MG63 (cell line): ENCODE data around the gene AUH. TPM values are rescaled to one million over a fixed set of nuclear protein-coding genes. Genes with fewer than 3 reads are reported as not detected.

Source experiments
- DNase-seq: peaks from one replicate; pipeline ENCODE4 v3.0.0-alpha.2; 2020
- H3K27me3 ChIP-seq: fragments of 250-450 bp; sonication (Bioruptor Pico); 2 replicates; pipeline ENCODE4 v1.5.1; 2020; ENCODE audit warnings: mild to moderate bottlenecking, moderate library complexity
- H3K36me3 ChIP-seq: fragments of 250-450 bp; sonication (Bioruptor Pico); 2 replicates; pipeline ENCODE4 v1.5.1; 2020; ENCODE audit warnings: mild to moderate bottlenecking, moderate library complexity
- H3K4me3 ChIP-seq: fragments of 250-450 bp; sonication (Bioruptor Pico); 2 replicates; pipeline ENCODE4 v1.5.1; 2020; ENCODE audit warnings: mild to moderate bottlenecking, moderate library complexity
- H3K9me3 ChIP-seq: fragments of 250-450 bp; sonication (Bioruptor Pico); 2 replicates; pipeline ENCODE4 v1.5.1; 2020; ENCODE audit warnings: mild to moderate bottlenecking, moderate library complexity
- total RNA-seq: library from RNA; depleted of rRNA; stranded (reverse); fragments of >200 nt; shearing (Covaris generic); gene quantifications from 2 replicates; pipeline ENCODE4 v1.2.3, GENCODE V29; 2014; ENCODE audit warnings: low replicate concordance

AUH gene
- total RNA-seq, 1 experiment from 2014 or later, result 6.7 TPM

DNA sequence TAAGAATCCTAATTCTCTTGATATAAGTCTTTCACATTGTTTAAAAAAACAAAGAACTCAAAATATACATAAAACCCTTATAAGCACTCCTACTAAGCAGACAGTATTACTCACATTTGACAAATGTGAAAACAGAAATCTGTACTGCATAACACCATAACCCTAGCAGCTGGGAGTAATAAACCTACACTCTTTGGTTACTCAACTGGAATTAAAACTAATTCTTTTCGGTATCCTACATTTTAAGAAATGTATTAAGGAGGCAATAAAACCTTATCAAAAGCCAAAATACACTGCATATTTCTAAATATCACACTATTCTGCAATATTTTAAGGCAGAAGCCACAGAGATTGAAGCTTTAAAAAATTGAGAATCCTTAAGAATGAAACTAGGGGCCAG is 6.8 kb downstream of the AUH start:
- Histone ChIP-seq H3K9me3 (no peaks in the 10 kb centered on the region), H3K36me3 (peaks cover 13% of the 10 kb centered on the region), H3K4me3 (no peak overlapping the region), H3K27me3 (no peaks in the 10 kb centered on the region)
- no peak for DNase-seq

GRCh38 chr9:91349115-91349555 is 12.6 kb downstream of the AUH start:
- H3K9me3 ChIP-seq, result no peaks in the 10 kb centered on the region
- no peaks in the 10 kb centered on the region for H3K27me3 ChIP-seq
- no peak overlapping the region for H3K4me3 ChIP-seq
- H3K36me3 ChIP-seq, result peaks cover 8% of the 10 kb centered on the region
- DNase-seq, result no peak

- H3K27me3 ChIP-seq, result no peaks in the 10 kb centered on the region
- no peak overlapping the region for H3K4me3 ChIP-seq
- H3K36me3 ChIP-seq, result peaks cover 8% of the 10 kb centered on the region
- H3K9me3 ChIP-seq, result no peaks in the 10 kb centered on the region
- no peak for DNase-seq
Observed at GRCh38 chr9:91348191-91348807, 13.4 kb downstream of the AUH start.

- H3K4me3 ChIP-seq, result no peak overlapping the region
- no peak for DNase-seq
- no peaks in the 10 kb centered on the region for H3K27me3 ChIP-seq
- no peaks in the 10 kb centered on the region for H3K9me3 ChIP-seq
- peaks cover 10% of the 10 kb centered on the region for H3K36me3 ChIP-seq
Observed at GRCh38 chr9:91347377-91347776, 14.3 kb downstream of the AUH start.

- H3K9me3 ChIP-seq, result no peaks in the 10 kb centered on the region
- H3K27me3 ChIP-seq, result no peaks in the 10 kb centered on the region
- no peak overlapping the region for H3K4me3 ChIP-seq
- H3K36me3 ChIP-seq, result peaks cover 14% of the 10 kb centered on the region
- no peak for DNase-seq
Observed at GRCh38 chr9:91346644-91347043, 15.1 kb downstream of the AUH start.

DNA sequence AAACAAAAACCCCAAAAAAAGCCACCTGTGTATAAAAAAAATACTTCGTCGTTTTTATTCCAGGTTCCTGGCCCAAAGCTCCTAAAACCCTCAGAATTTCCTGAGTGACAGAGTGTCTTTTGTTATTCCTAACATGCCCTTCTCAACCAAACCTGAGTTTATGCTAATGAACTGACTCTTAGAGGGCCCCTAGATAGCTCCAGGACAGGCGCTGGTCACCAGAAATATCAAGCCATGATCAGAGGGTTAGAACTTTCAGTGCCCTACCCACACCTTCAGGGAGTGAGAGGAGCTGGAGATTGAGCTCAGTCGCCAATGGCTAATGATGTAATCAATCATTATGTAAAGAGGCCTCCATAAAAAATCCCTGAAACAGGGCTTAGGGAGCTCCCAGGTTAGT is 15.7 kb downstream of the AUH start:
- no peaks in the 10 kb centered on the region for H3K27me3 ChIP-seq
- H3K36me3 ChIP-seq, result peaks cover 12% of the 10 kb centered on the region
- H3K4me3 ChIP-seq, result no peak overlapping the region
- DNase-seq, result no peak
- no peaks in the 10 kb centered on the region for H3K9me3 ChIP-seq

GRCh38 chr9:91342575-91342974 is 19.1 kb downstream of the AUH start:
- no peak for DNase-seq
- H3K4me3 ChIP-seq, result no peak overlapping the region
- H3K27me3 ChIP-seq, result no peaks in the 10 kb centered on the region
- peaks cover 12% of the 10 kb centered on the region for H3K36me3 ChIP-seq
- no peaks in the 10 kb centered on the region for H3K9me3 ChIP-seq

DNA sequence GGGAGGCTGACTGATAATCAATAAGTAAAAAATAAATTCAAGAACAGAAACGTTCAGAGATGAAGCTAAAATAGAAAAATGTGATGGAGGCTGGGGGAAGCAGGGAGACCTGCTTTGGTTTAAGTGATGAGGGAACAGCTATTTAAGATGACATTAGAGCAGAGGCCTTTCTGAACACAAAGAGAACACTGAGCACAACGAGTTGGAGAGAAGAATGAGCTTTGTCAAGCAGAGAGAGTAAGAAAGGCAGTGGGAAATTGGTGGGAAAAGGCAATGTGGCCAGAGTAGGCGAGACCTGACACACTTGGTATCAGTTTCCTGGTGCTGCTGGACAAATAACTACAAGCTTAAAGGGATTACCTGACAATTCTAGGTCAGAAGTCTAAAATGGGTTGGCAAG is 20.0 kb downstream of the AUH start:
- DNase-seq, result no peak
- Histone ChIP-seq H3K27me3 (no peaks in the 10 kb centered on the region), H3K4me3 (no peak overlapping the region), H3K9me3 (no peaks in the 10 kb centered on the region), H3K36me3 (peaks cover 12% of the 10 kb centered on the region)

DNA sequence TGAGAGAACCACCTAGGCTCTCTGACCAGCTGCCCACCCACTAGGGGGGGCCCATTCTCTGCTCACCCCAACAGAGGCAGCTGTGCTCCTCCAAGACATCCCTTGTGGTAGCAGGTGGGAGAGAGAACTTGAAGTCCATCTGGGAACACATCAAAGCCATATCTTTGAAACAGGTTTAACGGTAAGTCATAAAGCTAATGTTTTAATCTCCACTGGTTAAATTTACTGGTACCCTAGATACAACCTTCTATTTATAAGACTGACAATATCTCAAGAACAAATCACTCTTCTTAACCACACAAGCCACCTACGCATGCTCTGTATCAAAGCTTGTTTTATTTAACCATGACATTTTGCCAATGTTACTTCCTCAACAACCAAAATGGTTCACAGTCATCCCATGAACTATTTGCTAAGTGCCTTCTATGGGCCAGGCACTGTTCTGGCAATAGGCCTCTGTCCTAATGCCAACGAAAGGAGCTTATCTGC is 20.4 kb downstream of the AUH start:
- Histone ChIP-seq H3K36me3 (peaks cover 12% of the 10 kb centered on the region), H3K27me3 (no peaks in the 10 kb centered on the region), H3K9me3 (no peaks in the 10 kb centered on the region), H3K4me3 (no peak overlapping the region)
- DNase-seq, result no peak

GRCh38 chr9:91340395-91340967 is 21.2 kb downstream of the AUH start:
- Histone ChIP-seq H3K36me3 (peaks cover 12% of the 10 kb centered on the region), H3K27me3 (no peaks in the 10 kb centered on the region), H3K4me3 (no peak overlapping the region), H3K9me3 (no peaks in the 10 kb centered on the region)
- no peak for DNase-seq

GRCh38 chr9:91338681-91339080 is 23.0 kb downstream of the AUH start:
- H3K9me3 ChIP-seq, result no peaks in the 10 kb centered on the region
- H3K36me3 ChIP-seq, result peaks cover 12% of the 10 kb centered on the region
- no peak overlapping the region for H3K4me3 ChIP-seq
- no peak for DNase-seq
- H3K27me3 ChIP-seq, result no peaks in the 10 kb centered on the region

DNA sequence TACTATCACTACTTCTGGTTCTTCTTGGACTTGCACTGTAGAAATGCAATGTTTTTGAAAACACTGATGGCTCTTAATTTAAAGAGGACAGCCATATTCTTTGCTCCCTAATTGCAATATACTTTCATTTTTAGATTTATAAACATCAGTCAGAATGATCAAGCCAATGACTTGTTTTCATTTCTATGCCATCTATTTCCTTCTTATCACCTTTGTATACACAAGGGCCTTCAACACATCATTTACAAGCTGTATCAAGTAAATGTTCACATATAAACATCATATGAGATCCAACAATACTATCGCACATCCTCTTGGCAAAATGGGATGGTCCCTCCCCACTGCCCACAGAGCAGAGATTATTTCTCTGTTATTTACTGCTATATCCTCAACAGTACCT is 24.9 kb downstream of the AUH start:
- peaks cover 2% of the 10 kb centered on the region for H3K36me3 ChIP-seq
- DNase-seq, result no peak

DNA sequence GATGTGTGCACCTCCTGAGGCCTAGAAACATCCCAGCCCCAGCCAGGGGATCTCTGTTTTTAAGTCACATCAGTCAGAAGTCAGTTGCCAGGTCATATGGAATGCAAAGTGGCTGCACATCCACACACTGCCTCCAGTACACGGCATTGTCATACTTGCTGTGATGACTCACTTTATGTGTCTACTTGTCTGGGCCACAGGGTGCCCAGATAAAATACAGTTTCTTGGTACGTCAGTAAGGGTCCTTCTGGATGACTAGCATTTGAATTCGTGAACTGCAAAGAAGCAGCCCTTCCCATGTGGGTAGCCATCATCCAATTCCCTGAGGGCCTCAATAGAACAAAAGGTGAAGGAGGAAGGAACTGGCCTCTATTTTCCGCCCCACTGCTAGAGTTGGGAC is 27.7 kb downstream of the AUH start:
- Histone ChIP-seq H3K9me3 (no peaks in the 10 kb centered on the region), H3K27me3 (no peaks in the 10 kb centered on the region), H3K4me3 (no peak overlapping the region), H3K36me3 (no peaks in the 10 kb centered on the region; the same call in 1 of the 2 replicates)
- DNase-seq, result no peak

More for the DNA sequence above, 24.9 kb downstream of the AUH start:
- Histone ChIP-seq H3K27me3 (no peaks in the 10 kb centered on the region), H3K4me3 (no peak overlapping the region), H3K9me3 (no peaks in the 10 kb centered on the region)

- Histone ChIP-seq H3K27me3 (no peaks in the 10 kb centered on the region), H3K9me3 (no peaks in the 10 kb centered on the region), H3K4me3 (no peak overlapping the region), H3K36me3 (no peaks in the 10 kb centered on the region)
- DNase-seq, result no peak
Observed at GRCh38 chr9:91333551-91333950, 28.2 kb downstream of the AUH start.

DNA sequence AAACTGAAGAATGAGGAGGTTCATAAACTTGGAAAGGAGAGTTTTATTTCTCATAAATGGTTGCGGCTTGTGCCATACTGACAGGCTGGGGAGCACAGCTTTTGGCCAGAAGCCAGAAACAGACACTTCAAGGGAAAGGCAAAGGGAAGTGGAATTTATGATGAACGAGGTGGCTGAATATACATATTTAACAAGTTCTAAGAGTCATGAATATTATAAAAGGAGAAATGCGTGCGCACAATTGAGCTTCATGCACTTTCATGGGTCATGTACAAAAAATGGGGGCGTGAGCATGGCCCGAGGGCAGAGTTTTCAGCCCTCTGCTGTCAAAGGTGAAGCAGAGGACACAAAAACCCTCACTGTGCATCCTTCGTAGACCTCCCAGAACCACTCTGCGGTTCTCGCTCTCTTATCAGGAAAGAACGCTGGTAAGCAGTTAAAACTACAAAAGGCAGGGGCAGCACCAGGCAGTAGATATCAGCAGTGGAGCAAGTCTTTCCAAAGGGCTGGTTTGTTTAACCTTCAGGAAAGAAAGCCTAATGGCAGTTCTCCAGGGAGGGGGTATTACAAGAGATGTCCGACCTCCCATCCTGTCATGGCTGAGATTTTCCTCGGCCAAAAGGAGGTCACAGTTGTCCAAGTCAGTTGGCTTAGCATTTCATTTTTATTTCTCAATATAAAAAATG is 29.0 kb downstream of the AUH start:
- no peak for DNase-seq
- Histone ChIP-seq H3K36me3 (no peaks in the 10 kb centered on the region), H3K9me3 (no peaks in the 10 kb centered on the region), H3K27me3 (no peaks in the 10 kb centered on the region), H3K4me3 (no peak overlapping the region)

- no peaks in the 10 kb centered on the region for H3K36me3 ChIP-seq
- H3K9me3 ChIP-seq, result no peaks in the 10 kb centered on the region
- H3K27me3 ChIP-seq, result no peaks in the 10 kb centered on the region
- no peak overlapping the region for H3K4me3 ChIP-seq
- no peak for DNase-seq
Observed at GRCh38 chr9:91331849-91332248, 29.9 kb downstream of the AUH start.

DNA sequence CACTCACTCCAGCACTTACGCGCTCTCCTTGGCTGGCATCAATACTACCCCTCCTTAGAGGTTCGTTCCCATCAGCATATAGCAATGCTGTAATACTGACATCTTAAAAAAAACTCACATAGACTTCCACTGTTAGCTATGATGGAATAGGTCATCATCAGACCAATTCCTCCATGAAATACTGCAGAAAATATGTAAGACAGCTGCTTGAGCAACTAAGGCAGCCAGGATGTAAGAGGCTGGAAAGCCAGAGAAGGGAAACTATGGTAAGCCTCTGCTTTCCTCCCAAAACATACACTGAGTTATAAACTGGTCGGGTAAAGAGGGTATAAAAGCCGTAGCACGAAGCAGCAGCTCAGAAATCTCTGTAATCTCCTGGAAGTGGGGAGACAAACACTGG is 33.5 kb downstream of the AUH start:
- H3K9me3 ChIP-seq, result no peaks in the 10 kb centered on the region
- no peaks in the 10 kb centered on the region for H3K36me3 ChIP-seq
- no peak overlapping the region for H3K4me3 ChIP-seq
- DNase-seq, result no peak
- H3K27me3 ChIP-seq, result no peaks in the 10 kb centered on the region

- no peak for DNase-seq
- Histone ChIP-seq H3K4me3 (no peak overlapping the region), H3K9me3 (no peaks in the 10 kb centered on the region), H3K27me3 (no peaks in the 10 kb centered on the region), H3K36me3 (no peaks in the 10 kb centered on the region)
Observed at GRCh38 chr9:91321691-91322090, 40.0 kb downstream of the AUH start.
